Kidney (tissue), 14 donors: ENCODE results near the gene STUB1. TPM values are rescaled to one million over a fixed set of nuclear protein-coding genes. Genes with fewer than 3 reads are reported as not detected.

ENCODE experiments used
- DNase-seq, 5 donors: peaks; one replicate each; pipeline ENCODE4 v3.0.0-alpha.2; 2013 to 2020
- FAIRE-seq: peaks from 2 replicates; lab custom pipeline; 2012; peaks lifted over from hg19 to GRCh38; lab: Jason Lieb, UNC
- H3K27ac ChIP-seq, 2 donors: one replicate each; pipeline ENCODE4 v1.7.0; 2013; ENCODE audit warnings: low read depth in 2 of 2, low read length in 2 of 2, inconsistent platforms in 1 of 2
- H3K27me3 ChIP-seq: one replicate; pipeline ENCODE4 v1.7.1; 2013; ENCODE audit warnings: low read length, inconsistent platforms; ENCODE audit not compliant: control insufficient read depth, insufficient read depth
- H3K36me3 ChIP-seq, 3 donors: one replicate each; pipeline versions ENCODE4 v1.7.0 to v1.7.1; 2013; ENCODE audit warnings: low read length in 3 of 3, control low read depth in 1 of 3, inconsistent platforms in 1 of 3; ENCODE audit not compliant: insufficient read depth in 3 of 3, control insufficient read depth in 2 of 3
- H3K4me1 ChIP-seq, 3 donors: one replicate each; pipeline versions ENCODE4 v1.7.0 to v1.7.1; 2013; ENCODE audit warnings: low read length in 3 of 3, inconsistent platforms in 1 of 3, low read depth in 1 of 3; ENCODE audit not compliant: control insufficient read depth in 2 of 3, insufficient read depth in 2 of 3
- H3K4me3 ChIP-seq, 3 donors: one replicate each; pipeline versions ENCODE4 v1.7.0 to v1.8.1; 2013; ENCODE audit warnings: low read length in 3 of 3, control low read depth in 1 of 3, inconsistent platforms in 1 of 3
- H3K9ac ChIP-seq, 3 donors: one replicate each; pipeline versions ENCODE4 v1.7.0 to v1.7.1; 2013; ENCODE audit warnings: low read length in 3 of 3, control low read depth in 1 of 3, inconsistent platforms in 1 of 3
- H3K9me3 ChIP-seq, 3 donors: one replicate each; pipeline versions ENCODE4 v1.7.0 to v1.7.1; 2013; ENCODE audit warnings: low read length in 3 of 3, control low read depth in 1 of 3, inconsistent platforms in 1 of 3; ENCODE audit not compliant: control insufficient read depth in 2 of 3, insufficient read depth in 1 of 3
- CTCF ChIP-seq: IDR thresholded peaks from 3 replicates; pipeline ENCODE4 v1.5.1; 2012; ENCODE audit warnings: mild to moderate bottlenecking, moderate library complexity, borderline replicate concordance; ENCODE audit not compliant: insufficient read depth; ENCODE audit errors: extremely low read depth
- intact Hi-C: fragments of 100-400 bp; cut with DNase I; formaldehyde crosslinking; loops from one replicate; pipeline ENCODE4 v1.11.1; 2022
- polyA plus RNA-seq: library from polyadenylated mRNA; stranded (reverse); fragments of 350-450 nt; fragmentation: Illumina TruSeq; extraction: RNeasy Lipid Tissue Mini Kit (QIAGEN cat#74804); gene quantifications from one replicate; pipeline ENCODE4 v1.2.3, GENCODE V29; 2014; ENCODE audit warnings: low read depth, low replicate concordance; ENCODE audit not compliant: insufficient read depth
- total RNA-seq: library from RNA; stranded (reverse); fragmentation: NEBNext Ultra II Directional; extraction: Animal tissue kit (Norgen Biotek cat#: 25700); gene quantifications from one replicate; pipeline ENCODE4 v1.2.1, GENCODE V29; 2021
- donor health status: control.
- donor health status: control.
- donor health status: control.
- donor health status: control.
- donor health status: control.
- donor health status: DM: yes; HTN: yes; CAD: no.
- donor health status: Normal renal cell carcinoma (clear cell type).

STUB1 gene
- total and polyA plus RNA-seq, 2 donors from 2014 or later, result 92.9 to 218 TPM

GRCh38 chr16:648071-648780 lies 32.0 kb upstream of the STUB1 start:
- FAIRE-seq, result no peak
- Histone ChIP-seq H3K27ac (peak overlapping the region; percentile 68 to 78), H3K4me1 (peaks cover 0 to 37% (median 12%) of the 10 kb centered on the region in 3 donors), H3K4me3 (peak overlapping the region; percentile 42 to 56 (median 55)), H3K36me3 (no peaks in the 10 kb centered on the region), H3K27me3 (no peaks in the 10 kb centered on the region), H3K9me3 (no peaks in the 10 kb centered on the region), H3K9ac (peak overlapping the region in 2 of 3 donors; percentile 52 to 54)
- no peak for TF ChIP-seq CTCF
- intact Hi-C loops, result no loop called here
- no peak for DNase-seq

- H3K36me3 ChIP-seq, result no peaks in the 10 kb centered on the region
- peaks cover 0 to 37% (median 12%) of the 10 kb centered on the region in 3 donors for H3K4me1 ChIP-seq
- H3K27me3 ChIP-seq, result no peaks in the 10 kb centered on the region
- H3K27ac ChIP-seq, result peak within 1 kb of the TSS; percentile 68 to 78
- DNase-seq (peak; percentile 92 to 98 (median 95)), FAIRE-seq (no peak)
- H3K4me3 ChIP-seq, result peak within 1 kb of the TSS; percentile 42 to 56 (median 55)
- intact Hi-C loops, result no loop called here
- peak within 1 kb of the TSS in 2 of 3 donors; percentile 52 to 54 for H3K9ac ChIP-seq
- peak; percentile 1 for TF ChIP-seq CTCF
- no peaks in the 10 kb centered on the region for H3K9me3 ChIP-seq
These were observed 31.2 kb upstream of the STUB1 start, which contains the start of gene WDR90 for GRCh38 chr16:648781-649589. TSS of gene WDR90 (plus strand) at chr16:649365. CDS start at chr16:649417, 52 bp downstream.

GRCh38 chr16:649631-650030 lies 30.6 kb upstream of the STUB1 start:
- DNase-seq (no peak), FAIRE-seq (no peak)
- Histone ChIP-seq H3K9ac (peak overlapping the region in 1 of 3 donors; percentile 46), H3K9me3 (no peaks in the 10 kb centered on the region), H3K4me1 (peaks cover 0 to 34% (median 12%) of the 10 kb centered on the region in 3 donors), H3K27me3 (no peaks in the 10 kb centered on the region), H3K36me3 (no peaks in the 10 kb centered on the region), H3K4me3 (peak overlapping the region in 2 of 3 donors; percentile 29 to 56), H3K27ac (no peak overlapping the region)
- intact Hi-C loops, result no loop called here
- no peak for TF ChIP-seq CTCF
